GM12892 (cell line): Measurements from ENCODE around the gene LRP2.

Source experiments
- POLR2A ChIP-seq: IDR thresholded peaks from 2 replicates; pipeline ENCODE4 v1.6.1; 2011; ENCODE audit warnings: low read depth, low read length, control low read depth
- POLR2AphosphoS5 ChIP-seq: IDR thresholded peaks from 2 replicates; pipeline ENCODE4 v1.6.1; 2011; ENCODE audit warnings: low read depth, low read length, control low read depth

GRCh38 chr2:169286624-169287231, 75.6 kb downstream of the LRP2 start:
- TF ChIP-seq POLR2A: no peak
- TF ChIP-seq POLR2AphosphoS5: no peak
